SK-N-SH (cell line): ENCODE results near the gene PXMP4. TPM values are rescaled to one million over a fixed set of nuclear protein-coding genes. Genes with fewer than 3 reads are reported as not detected.

ENCODE experiments used
- CTCF ChIA-PET: fragments of 300-600, 350-600 bp; formaldehyde crosslinking; extraction: SDS; loops from one replicate; lab custom pipeline; 2021; lab: Yijun Ruan, JAX
- POLR2A ChIA-PET: fragments of 350-600 bp; sonication (Branson Sonifier 250); formaldehyde crosslinking; extraction: SDS; loops from one replicate; lab custom pipeline; 2020; ENCODE audit warnings: antibody characterized with exemption, inconsistent platforms; lab: Yijun Ruan, JAX
- DNase-seq: peaks from one replicate; pipeline ENCODE4 v3.0.0; 2012
- H2AFZ ChIP-seq: fragments of 200-600 bp; sonication (generic); 2 replicates; pipeline ENCODE4 v1.8.1; 2016; ENCODE audit warnings: antibody characterized with exemption, mild to moderate bottlenecking, low read depth
- H3F3A ChIP-seq: fragments of 200-600 bp; sonication (generic); replicated peaks from 2 replicates; pipeline ENCODE3; 2016; ENCODE audit warnings: antibody characterized with exemption, mild to moderate bottlenecking; ENCODE audit not compliant: insufficient read depth
- H3K27ac ChIP-seq, 2 experiments: fragments of 200-500 bp in 1 of 2; fragments of 200-600 bp in 1 of 2; sonication (Bioruptor generic) in 1 of 2; sonication (generic), shearing (Covaris generic) in 1 of 2; 2 replicates each; pipeline versions ENCODE4 v1.5.1 to v1.6.1; 2014 to 2016; ENCODE audit warnings: low read depth in 2 of 2, inconsistent platforms in 1 of 2, low read length in 1 of 2, mild to moderate bottlenecking in 1 of 2, mixed read lengths in 1 of 2
- H3K27me3 ChIP-seq: fragments of 200-600 bp; sonication (generic), shearing (Covaris generic); 2 replicates; pipeline ENCODE4 v1.6.1; 2016; ENCODE audit warnings: mixed run types; ENCODE audit not compliant: insufficient read depth
- H3K36me3 ChIP-seq, 2 experiments: fragments of 200-500 bp in 1 of 2; fragments of 200-600 bp in 1 of 2; sonication (Bioruptor generic) in 1 of 2; sonication (generic) in 1 of 2; replicated peaks in 1 of 2; 2 replicates each; pipeline versions ENCODE3 to v1.5.1; 2014 to 2016; ENCODE audit warnings: low read length in 1 of 2, mild to moderate bottlenecking in 1 of 2; ENCODE audit not compliant: insufficient read depth in 2 of 2, control insufficient read depth in 1 of 2
- H3K4me1 ChIP-seq, 2 experiments: fragments of 200-500 bp in 1 of 2; fragments of 200-600 bp in 1 of 2; sonication (Bioruptor generic) in 1 of 2; sonication (generic), shearing (Covaris generic) in 1 of 2; 2 replicates each; pipeline versions ENCODE4 v1.5.1 to v1.6.1; 2014 to 2016; ENCODE audit warnings: low read depth in 1 of 2, low read length in 1 of 2, mixed run types in 1 of 2; ENCODE audit not compliant: insufficient read depth in 2 of 2, control insufficient read depth in 1 of 2
- H3K4me2 ChIP-seq: fragments of 200-600 bp; sonication (generic), shearing (Covaris generic); 2 replicates; pipeline ENCODE4 v1.6.1; 2017; ENCODE audit warnings: mixed run types
- H3K4me3 ChIP-seq, 2 experiments: fragments of 200-500 bp in 1 of 2; fragments of 200-600 bp in 1 of 2; sonication (Bioruptor generic) in 1 of 2; sonication (generic), shearing (Covaris generic) in 1 of 2; 2 replicates each; pipeline versions ENCODE4 v1.5.1 to v1.8.1; 2014 to 2016; ENCODE audit warnings: low read depth in 2 of 2, inconsistent platforms in 1 of 2, low read length in 1 of 2, mild to moderate bottlenecking in 1 of 2, mixed read lengths in 1 of 2, moderate library complexity in 1 of 2
- H3K79me2 ChIP-seq: fragments of 200-600 bp; sonication (generic); 2 replicates; pipeline ENCODE4 v1.8.1; 2017; ENCODE audit warnings: mild to moderate bottlenecking; ENCODE audit not compliant: insufficient read depth
- H3K9ac ChIP-seq: fragments of 200-600 bp; sonication (generic); 2 replicates; pipeline ENCODE4 v1.6.1; 2017; ENCODE audit warnings: mixed run types
- H3K9me2 ChIP-seq: fragments of 200-600 bp; sonication (generic); 2 replicates; pipeline ENCODE4 v1.6.1; 2017; ENCODE audit warnings: mixed run types
- H3K9me3 ChIP-seq: fragments of 200-600 bp; sonication (generic); 2 replicates; pipeline ENCODE4 v1.6.1; 2017; ENCODE audit warnings: mixed run types, mild to moderate bottlenecking, moderate library complexity
- H4K20me1 ChIP-seq: fragments of 200-600 bp; sonication (generic); 2 replicates; pipeline ENCODE4 v1.6.1; 2017; ENCODE audit warnings: mild to moderate bottlenecking, mixed run types; ENCODE audit not compliant: insufficient read depth
- CHD2 ChIP-seq: fragments of 150-350 bp; IDR thresholded peaks from 2 replicates; pipeline ENCODE4 v1.6.1; 2018; ENCODE audit warnings: low read length; ENCODE audit not compliant: partially characterized antibody
- CTCF ChIP-seq: fragments of 200-600 bp; sonication (generic); IDR thresholded peaks from 2 replicates; pipeline ENCODE4 v1.6.1; 2017; ENCODE audit warnings: antibody characterized with exemption, mild to moderate bottlenecking, moderate library complexity
- ELF1 ChIP-seq: IDR thresholded peaks from 2 replicates; pipeline ENCODE4 v1.4.0; 2012
- EP300 ChIP-seq, 2 experiments: IDR thresholded peaks; 2 replicates each; pipeline versions ENCODE4 v1.4.0 to v1.6.1; 2012; ENCODE audit warnings: borderline replicate concordance in 1 of 2, low read depth in 1 of 2, low read length in 1 of 2
- FOXM1 ChIP-seq: IDR thresholded peaks from 2 replicates; pipeline ENCODE4 v1.4.0; 2012; ENCODE audit warnings: low read depth, mild to moderate bottlenecking
- GABPA ChIP-seq: IDR thresholded peaks from 2 replicates; pipeline ENCODE4 v1.4.0; 2012; ENCODE audit warnings: low read depth, mild to moderate bottlenecking
- JUND ChIP-seq: IDR thresholded peaks from 2 replicates; pipeline ENCODE4 v1.4.0; 2012
- MAX ChIP-seq: IDR thresholded peaks from 2 replicates; pipeline ENCODE4 v1.4.0; 2012; ENCODE audit warnings: low read depth
- MEF2A ChIP-seq: IDR thresholded peaks from 2 replicates; pipeline ENCODE4 v1.4.0; 2012; ENCODE audit warnings: low read depth, borderline replicate concordance
- MXI1 ChIP-seq: IDR thresholded peaks from 2 replicates; pipeline ENCODE4 v1.6.1; 2012; ENCODE audit warnings: mild to moderate bottlenecking, low read depth, low read length, improper control_type of control experiment
- NRF1 ChIP-seq: IDR thresholded peaks from 2 replicates; pipeline ENCODE4 v1.6.1; 2012; ENCODE audit warnings: low read depth, mild to moderate bottlenecking, low read length
- PBX3 ChIP-seq: IDR thresholded peaks from 2 replicates; pipeline ENCODE4; 2012
- POLR2AphosphoS5 ChIP-seq: IDR thresholded peaks from 2 replicates; pipeline ENCODE4 v1.6.1; 2012; ENCODE audit warnings: low read depth, low read length
- RAD21 ChIP-seq: IDR thresholded peaks from 2 replicates; pipeline ENCODE4 v1.6.1; 2012; ENCODE audit warnings: mild to moderate bottlenecking, low read length
- SMC3 ChIP-seq: IDR thresholded peaks from 2 replicates; pipeline ENCODE4 v1.6.1; 2012; ENCODE audit warnings: low read depth, low read length, improper control_type of control experiment
- TAF1 ChIP-seq: IDR thresholded peaks from 2 replicates; pipeline ENCODE4 v1.6.1; 2012; ENCODE audit warnings: low read depth, mild to moderate bottlenecking, low read length, moderate library complexity, borderline replicate concordance
- USF1 ChIP-seq: IDR thresholded peaks from 2 replicates; pipeline ENCODE4 v1.4.0; 2012; ENCODE audit warnings: low read depth, borderline replicate concordance
- USF2 ChIP-seq: fragments of 150-350 bp; IDR thresholded peaks from 2 replicates; pipeline ENCODE4 v1.6.1; 2017; ENCODE audit warnings: antibody characterized with exemption, low read length, low read depth, borderline replicate concordance
- YY1 ChIP-seq: IDR thresholded peaks from 2 replicates; pipeline ENCODE4 v1.4.0; 2012; ENCODE audit warnings: low read depth, mild to moderate bottlenecking
- WGBS: methylation state at CpG from one replicate; pipeline ENCODE4 v1.1.6; 2017; ENCODE audit warnings: low lambda C conversion rate; 5-methylcytosine and 5-hydroxymethylcytosine counted together
- polyA plus RNA-seq, 3 experiments: library from polyadenylated mRNA; depleted of rRNA; stranded (reverse); fragments of >200 nt; gene quantifications; 2 replicates each; pipeline ENCODE4 v1.2.3, GENCODE V29; 2012

Gene PXMP4
- polyA plus RNA-seq, 1 of the 3 experiments (the other 2 are of a cell fraction): 5.6 TPM

GRCh38 chr20:33663161-33664084 lies 56.7 kb downstream of the PXMP4 start (continued):
- 0 out of 2 replicates have a peak, but pooled peaks have one; percentile 2 for TF ChIP-seq PBX3
- peak; percentile 59; the same call in 1 of the 2 replicates for TF ChIP-seq ELF1
- no peak for TF ChIP-seq CTCF
- TF ChIP-seq EP300 (IDR thresholded peaks at IDR 0.05; ENCODE audit: borderline replicate concordance in 1 of 2, low read depth in 1 of 2, low read length in 1 of 2): no peak
- TF ChIP-seq MEF2A: no peak
- TF ChIP-seq JUND: no peak
- TF ChIP-seq FOXM1: no peak
- no peak for TF ChIP-seq CHD2
- peak; percentile 83 for TF ChIP-seq MAX
- TF ChIP-seq TAF1: peak; percentile 75
- TF ChIP-seq YY1: no peak
- peak; percentile 80 for TF ChIP-seq GABPA
- peak; percentile 24; the same call in 1 of the 2 replicates for TF ChIP-seq MXI1
- TF ChIP-seq RAD21: no peak
- 0 out of 2 replicates have a peak, but pooled peaks have one; percentile 9 for TF ChIP-seq USF1

GRCh38 chr20:33662172-33662571 lies 57.9 kb downstream of the PXMP4 start, which contains the start of gene C20orf144:
C20orf144 (plus strand) TSS chr20:33662327; CDS start chr20:33662346, 19 bp downstream.
- no peak for DNase-seq
- H3K4me1 ChIP-seq: peaks cover 0 to 29% of the 10 kb centered on the region in 2 experiments; a peak in 1 of 4 replicates
- peak within 1 kb of the TSS; percentile 91; the same call in 1 of the 2 replicates for H2AFZ ChIP-seq
- H3K4me2 ChIP-seq: peak within 1 kb of the TSS; percentile 100
- peaks cover 0 to 6% of the 10 kb centered on the region in 2 experiments for H3K36me3 ChIP-seq
- H3K27me3 ChIP-seq: no peaks in the 10 kb centered on the region
- no peaks in the 10 kb centered on the region for H3K9me3 ChIP-seq
- H3K9ac ChIP-seq: peak within 1 kb of the TSS; percentile 83
- H3K27ac ChIP-seq: peak within 1 kb of the TSS; percentile 77 to 90
- H3K9me2 ChIP-seq: no peaks in the 10 kb centered on the region
- ChIA-PET POLR2A (interaction anchor here (2.6 kb wide), 1 partner anchor 219 kb away, joined by 9 read pairs; the partner anchor contains the start of gene SNTA1), CTCF (interaction anchor here (2.3 to 10.6 kb wide), 3 partner anchors 9 to 208 kb away, joined by 9 to 114 read pairs (median 17); no protein-coding TSS in a partner anchor)
- H4K20me1 ChIP-seq: no peaks in the 10 kb centered on the region
- no peaks in the 10 kb centered on the region for H3K79me2 ChIP-seq
- WGBS: 99% methylated on average over 8 of the region's 10 CpGs
- peak within 1 kb of the TSS; percentile 76 to 88 for H3K4me3 ChIP-seq
- peaks cover 10% of the 10 kb centered on the region for H3F3A ChIP-seq
- TF ChIP-seq USF2: no peak
- no peak for TF ChIP-seq POLR2AphosphoS5
- TF ChIP-seq NRF1: no peak
- no peak for TF ChIP-seq SMC3
- no peak for TF ChIP-seq ELF1
